ENCODE measurements around the gene CHMP4B.

CHMP4B gene

DNA sequence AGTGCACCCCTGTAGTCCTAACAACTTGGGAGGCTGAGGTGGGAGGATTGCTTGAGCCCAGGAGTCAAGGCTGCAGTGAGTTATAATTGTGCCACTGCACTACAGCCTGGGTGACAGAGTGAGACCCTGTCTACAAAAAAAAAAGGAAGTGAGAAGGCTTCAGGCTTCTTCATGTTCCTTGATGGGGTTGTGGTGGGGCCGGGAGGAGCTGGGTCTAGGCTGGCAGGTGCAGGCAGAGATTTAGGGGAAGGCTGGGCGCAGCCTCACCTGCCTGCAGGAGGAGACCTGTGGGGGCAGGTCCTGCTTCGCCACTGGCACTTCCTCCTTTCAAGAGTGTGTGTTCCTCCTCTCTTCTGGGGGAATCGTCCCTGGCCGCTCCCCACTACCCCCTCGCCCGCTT, 63.9 kb downstream of the CHMP4B start:
- TF ChIP-seq, protein P1, sequence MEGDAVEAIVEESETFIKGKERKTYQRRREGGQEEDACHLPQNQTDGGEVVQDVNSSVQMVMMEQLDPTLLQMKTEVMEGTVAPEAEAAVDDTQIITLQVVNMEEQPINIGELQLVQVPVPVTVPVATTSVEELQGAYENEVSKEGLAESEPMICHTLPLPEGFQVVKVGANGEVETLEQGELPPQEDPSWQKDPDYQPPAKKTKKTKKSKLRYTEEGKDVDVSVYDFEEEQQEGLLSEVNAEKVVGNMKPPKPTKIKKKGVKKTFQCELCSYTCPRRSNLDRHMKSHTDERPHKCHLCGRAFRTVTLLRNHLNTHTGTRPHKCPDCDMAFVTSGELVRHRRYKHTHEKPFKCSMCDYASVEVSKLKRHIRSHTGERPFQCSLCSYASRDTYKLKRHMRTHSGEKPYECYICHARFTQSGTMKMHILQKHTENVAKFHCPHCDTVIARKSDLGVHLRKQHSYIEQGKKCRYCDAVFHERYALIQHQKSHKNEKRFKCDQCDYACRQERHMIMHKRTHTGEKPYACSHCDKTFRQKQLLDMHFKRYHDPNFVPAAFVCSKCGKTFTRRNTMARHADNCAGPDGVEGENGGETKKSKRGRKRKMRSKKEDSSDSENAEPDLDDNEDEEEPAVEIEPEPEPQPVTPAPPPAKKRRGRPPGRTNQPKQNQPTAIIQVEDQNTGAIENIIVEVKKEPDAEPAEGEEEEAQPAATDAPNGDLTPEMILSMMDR (conservative IDR thresholded peaks at IDR 0.05) = no peak
- no peak for TF ChIP-seq ZFX (IDR thresholded peaks at IDR 0.05)
- no peak overlapping the region for H3K27ac ChIP-seq

DNA sequence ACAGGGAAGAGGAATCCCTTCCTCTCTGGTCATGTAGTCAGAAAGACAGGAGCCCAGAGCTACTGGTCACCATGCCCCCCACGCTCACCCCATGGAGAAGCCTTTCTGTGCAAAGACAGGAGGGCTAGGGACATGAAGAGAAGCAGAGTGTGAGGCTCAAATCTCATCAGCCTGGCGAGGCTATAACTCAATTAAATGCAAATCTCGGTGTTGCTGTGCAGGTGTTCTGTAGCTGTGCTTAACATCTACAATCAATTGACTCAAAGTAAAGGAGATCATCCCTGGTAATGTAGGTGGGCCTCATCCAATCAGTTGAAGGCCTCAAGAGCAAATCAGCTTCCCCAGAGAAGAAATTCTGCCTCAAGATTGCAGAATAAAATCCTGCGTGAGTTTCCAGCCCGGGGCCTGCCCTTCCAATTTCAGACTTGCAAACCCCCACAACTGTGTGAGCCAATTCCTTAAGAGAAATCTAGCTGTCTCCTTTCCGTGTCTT, 64.4 kb downstream of the CHMP4B start:
- TF ChIP-seq, protein P1 (conservative IDR thresholded peaks at IDR 0.05) = no peak
- no peak for TF ChIP-seq ZFX (IDR thresholded peaks at IDR 0.05)
- no peak overlapping the region for H3K27ac ChIP-seq

DNA sequence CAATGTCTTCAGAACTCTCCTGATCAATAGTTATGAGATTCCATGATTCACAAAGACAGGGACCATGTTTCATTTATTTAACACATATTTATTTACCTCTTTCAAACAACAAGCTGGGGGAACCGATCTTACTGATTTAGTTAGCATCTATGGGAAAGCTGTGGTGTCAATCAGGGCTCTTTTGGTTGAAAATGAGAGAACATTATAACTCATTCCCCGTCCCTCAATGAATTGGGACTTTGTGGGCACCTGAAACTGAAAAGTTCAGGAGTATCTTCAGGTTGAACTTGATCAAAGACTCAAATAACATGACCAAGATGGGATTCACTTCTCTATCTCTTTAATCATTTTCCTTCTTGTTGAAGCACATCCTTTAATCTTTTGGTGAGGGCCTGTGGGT, 67.4 kb downstream of the CHMP4B start:
- H3K27ac ChIP-seq = no peak overlapping the region
- TF ChIP-seq, protein P1 (conservative IDR thresholded peaks at IDR 0.05) = no peak
- TF ChIP-seq ZFX (IDR thresholded peaks at IDR 0.05) = no peak

DNA sequence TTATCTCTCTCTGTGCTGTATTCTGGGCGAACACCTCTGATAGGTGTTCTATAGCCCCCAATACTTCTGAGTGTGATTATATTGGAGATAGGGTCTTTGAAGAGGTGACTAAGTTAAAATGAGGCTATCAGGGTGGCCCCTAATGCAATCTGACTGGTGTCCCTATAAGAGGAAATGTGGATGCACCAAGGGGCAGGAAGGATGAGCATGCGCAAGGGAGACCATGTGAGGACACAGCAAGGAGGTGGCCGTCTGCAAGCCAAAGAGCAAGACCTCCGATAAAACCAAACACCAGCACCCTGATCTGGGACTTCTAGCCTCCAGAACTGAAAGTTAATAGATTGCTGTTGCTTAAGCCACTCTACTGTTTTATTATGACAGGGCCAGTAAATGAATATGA, 69.2 kb downstream of the CHMP4B start:
- no peak for TF ChIP-seq ZFX (IDR thresholded peaks at IDR 0.05)
- TF ChIP-seq, protein P1 (conservative IDR thresholded peaks at IDR 0.05) = no peak
- no peak overlapping the region for H3K27ac ChIP-seq

DNA sequence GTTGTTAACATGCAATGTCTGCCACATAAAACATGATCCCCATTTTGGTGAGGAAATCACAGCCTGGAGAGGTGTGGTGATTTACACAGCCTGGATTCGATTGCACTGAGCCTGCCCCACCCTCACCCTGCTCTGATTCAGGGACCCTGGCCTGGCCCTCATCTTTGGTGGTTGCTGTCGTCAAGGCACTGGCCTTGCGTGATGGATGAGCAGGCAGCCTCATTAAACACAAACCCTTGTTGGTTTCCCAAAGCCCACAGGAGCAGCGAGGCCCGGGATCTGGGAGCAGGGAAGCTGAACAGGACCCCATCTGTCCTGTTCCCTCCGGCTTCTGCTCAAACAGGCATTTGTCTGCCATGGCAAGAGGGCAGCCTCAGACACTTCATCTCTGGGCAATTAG, 70.8 kb downstream of the CHMP4B start:
- TF ChIP-seq, protein P1 (conservative IDR thresholded peaks at IDR 0.05) = no peak
- no peak for TF ChIP-seq ZFX (IDR thresholded peaks at IDR 0.05)
- no peak overlapping the region for H3K27ac ChIP-seq

DNA sequence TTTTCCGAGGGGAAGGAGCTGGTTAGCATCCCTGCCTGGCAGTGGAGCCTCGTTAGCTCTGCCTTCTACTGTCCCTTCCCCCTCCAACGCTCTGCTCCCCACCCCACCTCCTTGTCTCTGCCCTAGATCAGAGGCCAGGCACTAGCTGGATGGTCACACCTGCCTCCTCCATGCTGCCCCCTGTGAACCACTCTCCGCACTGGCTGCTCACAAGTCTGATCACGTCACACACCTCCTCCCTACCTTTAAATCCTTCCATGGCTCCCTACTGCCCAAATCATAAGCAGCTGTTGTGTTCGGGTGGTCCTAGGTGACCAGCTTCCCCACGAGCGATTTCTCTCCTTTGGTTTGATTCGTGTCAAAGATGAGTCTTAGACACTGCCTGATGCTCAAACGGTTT, 71.3 kb downstream of the CHMP4B start:
- H3K27ac ChIP-seq = no peak overlapping the region
- no peak for TF ChIP-seq ZFX (IDR thresholded peaks at IDR 0.05)
- TF ChIP-seq, protein P1 (conservative IDR thresholded peaks at IDR 0.05) = no peak

DNA sequence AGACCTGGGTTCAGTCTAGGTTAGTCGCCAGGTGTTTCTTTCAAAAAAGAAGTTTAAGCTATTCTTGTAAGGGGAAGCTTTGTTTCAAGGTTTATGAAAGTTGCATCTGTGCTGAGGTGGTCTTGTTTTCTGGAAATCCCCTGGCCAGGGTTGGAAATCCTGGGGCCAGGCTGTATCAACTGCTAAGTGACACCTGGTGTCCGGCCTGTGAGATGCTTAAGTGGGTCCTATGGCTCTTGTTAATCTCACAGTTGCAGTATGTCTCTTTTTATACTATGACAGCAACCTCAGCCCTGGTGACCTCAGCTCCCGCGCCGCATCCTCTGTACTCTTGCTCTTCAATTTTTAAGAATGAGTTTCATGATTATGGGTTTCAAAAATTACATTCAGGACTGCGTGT, 72.0 kb downstream of the CHMP4B start:
- TF ChIP-seq ZFX (IDR thresholded peaks at IDR 0.05) = no peak
- no peak overlapping the region for H3K27ac ChIP-seq

DNA sequence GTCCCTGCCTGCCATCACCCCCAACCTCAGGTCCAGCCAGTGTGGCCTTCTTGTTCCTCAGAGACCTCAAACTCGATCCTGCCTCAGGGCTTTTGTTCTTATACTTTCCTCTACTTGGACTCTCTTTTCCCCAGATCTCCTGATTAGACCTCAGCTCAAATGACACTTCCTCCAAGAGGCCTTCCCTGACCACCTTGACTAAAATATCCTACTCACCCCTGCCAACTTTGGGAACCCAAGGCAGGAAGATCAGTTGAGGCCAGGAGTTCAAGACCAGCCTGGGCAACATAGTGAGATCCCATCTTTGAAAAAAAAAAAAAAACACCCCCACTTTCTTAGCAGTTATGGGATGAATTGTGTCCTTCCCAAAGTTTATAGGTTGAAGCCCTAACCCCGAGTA, 73.5 kb downstream of the CHMP4B start:
- no peak overlapping the region for H3K27ac ChIP-seq
- TF ChIP-seq, protein P1 (conservative IDR thresholded peaks at IDR 0.05) = no peak
- no peak for TF ChIP-seq ZFX (IDR thresholded peaks at IDR 0.05)
